Transverse colon (tissue), 4 donors: ENCODE data around the gene CCDC85C. TPM values are rescaled to one million over a fixed set of nuclear protein-coding genes. Genes with fewer than 3 reads are reported as not detected.

Experiments used
- DNase-seq: peaks from one replicate; pipeline ENCODE4 v3.0.0-alpha.2; 2019
- H3K27ac ChIP-seq, 4 donors: fragments of 200-600 bp; sonication (generic); 2 replicates each; pipeline ENCODE4 v1.5.1; 2016 to 2018; ENCODE audit warnings: inconsistent platforms in 4 of 4
- H3K27me3 ChIP-seq: fragments of 200-600 bp; sonication (generic); 2 replicates; pipeline ENCODE4 v1.5.1; 2017; ENCODE audit warnings: inconsistent platforms
- H3K36me3 ChIP-seq, 4 donors: fragments of 200-600 bp; sonication (generic); 2 replicates each; pipeline ENCODE4 v1.5.1; 2017 to 2019; ENCODE audit warnings: inconsistent platforms in 4 of 4
- H3K4me1 ChIP-seq, 4 donors: fragments of 200-600 bp; sonication (generic); 2 replicates each; pipeline ENCODE4 v1.5.1; 2017 to 2020; ENCODE audit warnings: inconsistent platforms in 4 of 4
- H3K4me3 ChIP-seq, 4 donors: fragments of 200-600 bp; sonication (generic); 1 replicate in 1 of 4; 2 replicates in 3 of 4; pipeline versions ENCODE4 v1.5.1 to v1.6.1; 2017 to 2019; ENCODE audit warnings: inconsistent platforms in 4 of 4
- H3K9me3 ChIP-seq, 2 donors: fragments of 200-600 bp; sonication (generic); 2 replicates each; pipeline ENCODE4 v1.5.1; 2017 to 2019; ENCODE audit warnings: inconsistent platforms in 2 of 2
- EP300 ChIP-seq: sonication (generic); formaldehyde crosslinking; IDR thresholded peaks from one replicate; pipeline ENCODE4 v1.6.1; 2017; ENCODE audit warnings: antibody characterized with exemption, low read depth
- POLR2A ChIP-seq: fragments of 450-650 bp; IDR thresholded peaks from one replicate; pipeline ENCODE4 v1.6.1; 2016; ENCODE audit warnings: antibody characterized with exemption, mild to moderate bottlenecking, moderate library complexity
- POLR2AphosphoS5 ChIP-seq, 3 donors: sonication (generic); formaldehyde crosslinking; IDR thresholded peaks; one replicate each; pipeline ENCODE4 v1.6.1; 2016; ENCODE audit warnings: antibody characterized with exemption in 3 of 3
- WGBS, 2 donors: methylation state at CpG; one replicate each; pipeline ENCODE4 v1.1.5; 2018; ENCODE audit warnings: low coverage in 1 of 2; 5-methylcytosine and 5-hydroxymethylcytosine counted together
- in situ Hi-C, 4 donors: fragments of 200-750 bp; cut with MboI; loops; one replicate each; pipeline versions ENCODE4 v1.15.0 to v1.15.1; 2017; ENCODE audit warnings: low sequenced_read_pairs in 3 of 4, low pct_ligation_motif_present in 1 of 4, low pct_unique_long_range_greater_than_20kb in 1 of 4
- intact Hi-C: fragments of 100-400 bp; cut with DNase I; formaldehyde crosslinking; loops from one replicate; pipeline ENCODE4 v1.15.1; 2023; ENCODE audit warnings: low total_unique reads
- total RNA-seq, 4 donors: library from RNA; depleted of rRNA; stranded (reverse); fragments of >200 nt; gene quantifications; one replicate each; pipeline ENCODE4 v1.1.0, GENCODE V29; 2016
- TF ChIP-seq, protein P1 (sequence below), 5 experiments: fragments of 200-600 bp in 3 of 5; fragments of 450-650 bp in 2 of 5; sonication (generic) in 3 of 5; IDR thresholded peaks; 1 replicate in 2 of 5; 2 replicates in 3 of 5; pipeline ENCODE4 v1.5.1; 2016 to 2017; ENCODE audit warnings: antibody characterized with exemption in 5 of 5, inconsistent platforms in 3 of 5, mild to moderate bottlenecking in 2 of 5, moderate library complexity in 1 of 5

The CCDC85C gene
- total RNA-seq, 4 donors from 2014 or later: 19.3 to 55.4 (median 45.7) TPM

GRCh38 chr14:99465288-99465687 is 138.7 kb downstream of the CCDC85C start:
- Histone ChIP-seq H3K9me3 (no peaks in the 10 kb centered on the region), H3K4me1 (peaks cover 0 to 11% (median 5%) of the 10 kb centered on the region in 4 donors), H3K36me3 (peaks cover 0 to 25% (median 10%) of the 10 kb centered on the region in 4 donors), H3K27me3 (no peaks in the 10 kb centered on the region), H3K27ac (no peak overlapping the region), H3K4me3 (no peak overlapping the region)
- intact Hi-C loops (no loop called here), in situ Hi-C loops (no loop called here)
- WGBS, 2 donors: 88% methylated on average over 9 of the region's 9 CpGs; no CpG with 5 or more reads in 1 of the 2 donors
- TF ChIP-seq EP300: no peak
- TF ChIP-seq, protein P1, sequence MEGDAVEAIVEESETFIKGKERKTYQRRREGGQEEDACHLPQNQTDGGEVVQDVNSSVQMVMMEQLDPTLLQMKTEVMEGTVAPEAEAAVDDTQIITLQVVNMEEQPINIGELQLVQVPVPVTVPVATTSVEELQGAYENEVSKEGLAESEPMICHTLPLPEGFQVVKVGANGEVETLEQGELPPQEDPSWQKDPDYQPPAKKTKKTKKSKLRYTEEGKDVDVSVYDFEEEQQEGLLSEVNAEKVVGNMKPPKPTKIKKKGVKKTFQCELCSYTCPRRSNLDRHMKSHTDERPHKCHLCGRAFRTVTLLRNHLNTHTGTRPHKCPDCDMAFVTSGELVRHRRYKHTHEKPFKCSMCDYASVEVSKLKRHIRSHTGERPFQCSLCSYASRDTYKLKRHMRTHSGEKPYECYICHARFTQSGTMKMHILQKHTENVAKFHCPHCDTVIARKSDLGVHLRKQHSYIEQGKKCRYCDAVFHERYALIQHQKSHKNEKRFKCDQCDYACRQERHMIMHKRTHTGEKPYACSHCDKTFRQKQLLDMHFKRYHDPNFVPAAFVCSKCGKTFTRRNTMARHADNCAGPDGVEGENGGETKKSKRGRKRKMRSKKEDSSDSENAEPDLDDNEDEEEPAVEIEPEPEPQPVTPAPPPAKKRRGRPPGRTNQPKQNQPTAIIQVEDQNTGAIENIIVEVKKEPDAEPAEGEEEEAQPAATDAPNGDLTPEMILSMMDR (IDR thresholded peaks at IDR 0.05): no peak
- TF ChIP-seq POLR2AphosphoS5 (IDR thresholded peaks at IDR 0.05): no peak
- no peak for DNase-seq

DNA sequence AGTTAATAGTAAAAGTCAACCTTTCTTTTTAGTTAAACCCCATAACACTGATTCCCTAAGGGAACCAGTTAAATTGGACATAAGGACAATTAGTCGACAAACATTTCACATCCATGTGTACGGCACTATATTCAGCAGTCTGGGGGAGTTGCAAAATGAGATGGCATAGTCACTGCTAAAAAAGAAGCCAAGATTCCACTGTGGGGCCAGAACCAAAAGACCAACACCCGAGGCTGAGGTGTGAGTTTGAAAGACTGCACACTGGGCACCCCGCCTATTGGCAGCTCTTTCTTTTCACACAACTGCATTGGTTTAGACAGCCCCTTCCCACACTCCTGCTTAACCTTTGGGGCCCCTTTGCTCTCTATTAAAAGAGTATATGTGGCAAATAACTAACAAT is 140.0 kb downstream of the CCDC85C start:
- Histone ChIP-seq H3K4me1 (peaks cover 0 to 11% (median 5%) of the 10 kb centered on the region in 4 donors), H3K9me3 (no peaks in the 10 kb centered on the region), H3K27ac (no peak overlapping the region), H3K36me3 (peaks cover 0 to 25% (median 10%) of the 10 kb centered on the region in 4 donors), H3K27me3 (no peaks in the 10 kb centered on the region), H3K4me3 (no peak overlapping the region)
- in situ Hi-C loops (no loop called here), intact Hi-C loops (no loop called here)
- no peak for DNase-seq
- TF ChIP-seq POLR2AphosphoS5 (IDR thresholded peaks at IDR 0.05) (no peak), EP300 (no peak), POLR2A (no peak)
- TF ChIP-seq, protein P1 (IDR thresholded peaks at IDR 0.05): no peak
- 87 to 91% methylated on average over 3 to 4 of the region's 4 CpGs for WGBS, 2 donors

DNA sequence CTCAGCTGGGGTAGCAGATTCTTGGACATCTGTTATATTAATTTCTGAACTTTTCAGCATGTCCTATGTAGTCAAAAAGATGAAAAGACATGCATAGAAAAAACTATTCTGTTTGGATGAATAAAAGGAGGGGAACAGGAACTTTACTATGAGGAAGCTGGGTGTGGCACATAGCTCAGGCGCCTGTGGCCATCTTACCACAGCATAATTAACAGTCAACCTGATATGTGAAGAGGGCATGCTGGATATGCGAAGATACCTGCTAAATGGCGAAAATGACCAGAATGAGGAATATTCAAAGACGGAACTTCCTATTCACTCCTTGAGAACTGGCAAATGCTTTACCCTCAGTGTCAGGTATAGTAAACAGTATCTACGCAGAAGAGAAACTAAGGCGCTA is 141.8 kb downstream of the CCDC85C start:
- DNase-seq: no peak
- Histone ChIP-seq H3K36me3 (peaks cover 0 to 25% (median 12%) of the 10 kb centered on the region in 4 donors), H3K4me3 (no peak overlapping the region), H3K27me3 (no peaks in the 10 kb centered on the region), H3K4me1 (peaks cover 0 to 1% (median under 1%) of the 10 kb centered on the region in 4 donors), H3K9me3 (no peaks in the 10 kb centered on the region), H3K27ac (no peak overlapping the region)
- 65 to 79% methylated on average over 6 of the region's 6 CpGs for WGBS, 2 donors
- in situ Hi-C loops (no loop called here), intact Hi-C loops (no loop called here)
- TF ChIP-seq POLR2AphosphoS5 (IDR thresholded peaks at IDR 0.05) (no peak), POLR2A (no peak), EP300 (no peak)
- TF ChIP-seq, protein P1 (IDR thresholded peaks at IDR 0.05): no peak

DNA sequence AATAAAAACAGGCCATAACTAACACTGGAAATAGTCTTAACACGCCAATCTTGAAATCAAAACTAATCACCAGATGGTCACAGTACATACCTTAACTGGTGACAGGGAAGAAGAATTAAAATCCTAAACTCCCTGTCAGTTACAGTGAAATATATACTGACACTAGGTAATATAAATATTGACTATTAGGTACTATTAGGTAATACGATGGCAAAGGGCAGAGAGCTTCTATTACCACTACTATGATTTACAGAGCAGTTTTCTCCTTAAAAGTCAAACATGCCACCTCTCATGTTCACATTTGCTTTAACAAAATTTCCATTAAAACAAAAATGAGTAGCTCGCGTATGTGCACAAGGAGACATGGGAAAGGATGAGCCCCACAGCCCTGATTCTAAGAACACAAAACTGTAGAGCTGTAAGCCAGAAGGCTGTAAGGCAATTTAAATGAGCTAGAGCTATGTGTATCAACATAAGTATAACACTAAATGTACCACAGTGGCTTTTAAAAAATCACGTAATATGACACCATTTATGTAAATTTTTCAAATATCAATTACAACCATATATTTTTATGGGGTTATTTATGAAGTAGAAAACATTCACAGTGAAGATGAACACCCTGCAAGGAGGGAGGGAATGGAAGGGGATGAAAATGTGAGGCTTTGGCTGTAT is 142.5 kb downstream of the CCDC85C start:
- H3K27me3 ChIP-seq: no peaks in the 10 kb centered on the region
- H3K36me3 ChIP-seq: peaks cover 0 to 32% (median 13%) of the 10 kb centered on the region in 4 donors

More for the DNA sequence above, 142.5 kb downstream of the CCDC85C start:
- intact Hi-C loops: no loop called here
- in situ Hi-C loops: no loop called here
- no peak for DNase-seq
- H3K4me3 ChIP-seq: no peak overlapping the region
- TF ChIP-seq, protein P1 (IDR thresholded peaks at IDR 0.05): no peak
- no peak for TF ChIP-seq POLR2AphosphoS5 (IDR thresholded peaks at IDR 0.05)
- TF ChIP-seq EP300: no peak
- no peak for TF ChIP-seq POLR2A
- 92 to 94% methylated on average over 5 of the region's 5 CpGs for WGBS, 2 donors
- H3K4me1 ChIP-seq: no peaks in the 10 kb centered on the region
- H3K27ac ChIP-seq: no peak overlapping the region
- H3K9me3 ChIP-seq: no peaks in the 10 kb centered on the region
